Tibial artery (tissue), 4 donors: ENCODE data around the gene FAM120C.

Experiments used
- DNase-seq, 2 donors: peaks; one replicate each; pipeline ENCODE4 v3.0.0-alpha.2; 2019
- H3K27ac ChIP-seq, 2 donors: fragments of 200-600 bp; sonication (generic) in 1 of 2; 1 replicate in 1 of 2; 2 replicates in 1 of 2; pipeline ENCODE4 v1.5.1; 2018 to 2019; ENCODE audit warnings: mild to moderate bottlenecking in 1 of 2
- H3K27me3 ChIP-seq, 2 donors: fragments of 200-600 bp; sonication (generic) in 1 of 2; one replicate each; pipeline versions ENCODE4 v1.5.1 to v1.6.0; 2016 to 2019
- H3K36me3 ChIP-seq, 3 donors: fragments of 200-600 bp; sonication (generic) in 2 of 3; one replicate each; pipeline ENCODE4 v1.5.1; 2016 to 2019; ENCODE audit warnings: mild to moderate bottlenecking in 2 of 3
- H3K4me1 ChIP-seq, 4 donors: fragments of 200-600 bp; sonication (generic) in 2 of 4; 1 replicate in 3 of 4; 2 replicates in 1 of 4; pipeline ENCODE4 v1.5.1; 2016 to 2019
- H3K4me3 ChIP-seq, 2 donors: fragments of 200-600 bp; sonication (generic) in 1 of 2; 1 replicate in 1 of 2; 2 replicates in 1 of 2; pipeline ENCODE4 v1.5.1; 2018 to 2019; ENCODE audit warnings: mild to moderate bottlenecking in 2 of 2
- H3K9me3 ChIP-seq, 3 donors: fragments of 200-600 bp; sonication (generic) in 1 of 3; one replicate each; pipeline ENCODE4 v1.5.1; 2016 to 2019
- CTCF ChIP-seq, 2 experiments: fragments of 200-600 bp in 1 of 2; fragments of 450-650 bp in 1 of 2; IDR thresholded peaks; one replicate each; pipeline ENCODE4 v1.5.1; 2017 to 2019; ENCODE audit warnings: antibody characterized with exemption in 2 of 2, mild to moderate bottlenecking in 1 of 2, moderate library complexity in 1 of 2
- intact Hi-C: fragments of 100-400 bp; cut with DNase I; formaldehyde crosslinking; loops from one replicate; pipeline ENCODE4 v1.15.0; 2023; ENCODE audit warnings: low total_unique reads

FAM120C gene

GRCh38 chrX:54172455-54172854, 10.6 kb downstream of the FAM120C start:
- Histone ChIP-seq H3K36me3 (no peaks in the 10 kb centered on the region), H3K27me3 (no peaks in the 10 kb centered on the region), H3K27ac (no peak overlapping the region), H3K4me1 (no peaks in the 10 kb centered on the region), H3K4me3 (no peak overlapping the region), H3K9me3 (no peaks in the 10 kb centered on the region)
- intact Hi-C loops = no loop called here
- DNase-seq = no peak
- no peak for TF ChIP-seq CTCF (IDR thresholded peaks at IDR 0.05)

- Histone ChIP-seq H3K27ac (no peak overlapping the region), H3K4me3 (no peak overlapping the region), H3K9me3 (no peaks in the 10 kb centered on the region), H3K4me1 (no peaks in the 10 kb centered on the region), H3K27me3 (no peaks in the 10 kb centered on the region), H3K36me3 (no peaks in the 10 kb centered on the region)
- intact Hi-C loops = no loop called here
- TF ChIP-seq CTCF (IDR thresholded peaks at IDR 0.05) = no peak
- DNase-seq = no peak
Observed at GRCh38 chrX:54171527-54172250, 11.4 kb downstream of the FAM120C start.

GRCh38 chrX:54171091-54171490, 12.0 kb downstream of the FAM120C start:
- no peaks in the 10 kb centered on the region for H3K36me3 ChIP-seq
- intact Hi-C loops = no loop called here
- H3K27ac ChIP-seq = no peak overlapping the region
- H3K4me3 ChIP-seq = no peak overlapping the region
- no peaks in the 10 kb centered on the region for H3K4me1 ChIP-seq
- DNase-seq = no peak
- TF ChIP-seq CTCF (IDR thresholded peaks at IDR 0.05) = no peak
- H3K27me3 ChIP-seq = no peaks in the 10 kb centered on the region
- H3K9me3 ChIP-seq = no peaks in the 10 kb centered on the region

- Histone ChIP-seq H3K27ac (no peak overlapping the region), H3K9me3 (no peaks in the 10 kb centered on the region), H3K27me3 (no peaks in the 10 kb centered on the region), H3K4me3 (no peak overlapping the region), H3K36me3 (no peaks in the 10 kb centered on the region), H3K4me1 (no peaks in the 10 kb centered on the region)
- no peak for DNase-seq
- TF ChIP-seq CTCF (IDR thresholded peaks at IDR 0.05) = no peak
- intact Hi-C loops = no loop called here
Observed at GRCh38 chrX:54166915-54167314, 16.1 kb downstream of the FAM120C start.

- Histone ChIP-seq H3K4me3 (no peak overlapping the region), H3K27me3 (no peaks in the 10 kb centered on the region), H3K36me3 (peaks cover 0 to 18% (median 5%) of the 10 kb centered on the region in 3 donors), H3K4me1 (no peaks in the 10 kb centered on the region), H3K27ac (no peak overlapping the region), H3K9me3 (no peaks in the 10 kb centered on the region)
- no peak for TF ChIP-seq CTCF (IDR thresholded peaks at IDR 0.05)
- intact Hi-C loops = no loop called here
- no peak for DNase-seq
Observed at GRCh38 chrX:54157561-54157960, 25.5 kb downstream of the FAM120C start.

- H3K27me3 ChIP-seq = no peaks in the 10 kb centered on the region
- H3K4me3 ChIP-seq = no peak overlapping the region
- intact Hi-C loops = no loop called here
- H3K27ac ChIP-seq = no peak overlapping the region
- no peak for TF ChIP-seq CTCF (IDR thresholded peaks at IDR 0.05)
- no peaks in the 10 kb centered on the region for H3K4me1 ChIP-seq
- H3K9me3 ChIP-seq = no peaks in the 10 kb centered on the region
- DNase-seq = no peak
- peaks cover 4 to 35% (median 24%) of the 10 kb centered on the region in 3 donors for H3K36me3 ChIP-seq
Observed at GRCh38 chrX:54134269-54134668, 48.8 kb downstream of the FAM120C start.
